SJSA1 (cell line): ENCODE data around the gene FOCAD. TPM values are rescaled to one million over a fixed set of nuclear protein-coding genes. Genes with fewer than 3 reads are reported as not detected.
A peak's percentile ranks its signal among the peaks of the same experiment; 100 is the strongest.
"Not testable (repeated sequence)": the region's sequence is repeated elsewhere in the genome, so short reads cannot be mapped to it uniquely, and the experiment has no call there.

ENCODE experiments used
- DNase-seq, 2 experiments: peaks; one replicate each; pipeline ENCODE4 v3.0.0-alpha.2; 2015 to 2020; ENCODE audit warnings: low spot score in 2 of 2, low read depth in 1 of 2
- H3K27ac ChIP-seq: fragments of 250-450 bp; sonication (Bioruptor Pico); 2 replicates; pipeline ENCODE4 v1.5.1; 2020; ENCODE audit warnings: mild to moderate bottlenecking, moderate library complexity
- H3K27me3 ChIP-seq: fragments of 250-450 bp; sonication (Bioruptor Pico); replicated peaks from 2 replicates; pipeline ENCODE4 v1.5.1; 2020; ENCODE audit warnings: mild to moderate bottlenecking, moderate library complexity
- H3K36me3 ChIP-seq: fragments of 250-450 bp; sonication (Bioruptor Pico); 2 replicates; pipeline ENCODE4 v1.5.1; 2020; ENCODE audit warnings: mild to moderate bottlenecking
- H3K4me1 ChIP-seq: fragments of 250-450 bp; sonication (Bioruptor Pico); replicated peaks from 2 replicates; pipeline ENCODE4 v1.6.1; 2021; ENCODE audit warnings: mild to moderate bottlenecking
- H3K4me3 ChIP-seq: fragments of 250-450 bp; sonication (Bioruptor Pico); 2 replicates; pipeline ENCODE4 v1.5.1; 2020; ENCODE audit warnings: mild to moderate bottlenecking
- H3K9me3 ChIP-seq: fragments of 250-450 bp; sonication (Bioruptor Pico); replicated peaks from 2 replicates; pipeline ENCODE4 v1.5.1; 2020; ENCODE audit warnings: mild to moderate bottlenecking
- total RNA-seq: library from RNA; depleted of rRNA; stranded (reverse); fragments of >200 nt; shearing (Covaris generic); gene quantifications from 2 replicates; pipeline ENCODE4 v1.2.3, GENCODE V29; 2014; rRNA removed

FOCAD gene, protein sequence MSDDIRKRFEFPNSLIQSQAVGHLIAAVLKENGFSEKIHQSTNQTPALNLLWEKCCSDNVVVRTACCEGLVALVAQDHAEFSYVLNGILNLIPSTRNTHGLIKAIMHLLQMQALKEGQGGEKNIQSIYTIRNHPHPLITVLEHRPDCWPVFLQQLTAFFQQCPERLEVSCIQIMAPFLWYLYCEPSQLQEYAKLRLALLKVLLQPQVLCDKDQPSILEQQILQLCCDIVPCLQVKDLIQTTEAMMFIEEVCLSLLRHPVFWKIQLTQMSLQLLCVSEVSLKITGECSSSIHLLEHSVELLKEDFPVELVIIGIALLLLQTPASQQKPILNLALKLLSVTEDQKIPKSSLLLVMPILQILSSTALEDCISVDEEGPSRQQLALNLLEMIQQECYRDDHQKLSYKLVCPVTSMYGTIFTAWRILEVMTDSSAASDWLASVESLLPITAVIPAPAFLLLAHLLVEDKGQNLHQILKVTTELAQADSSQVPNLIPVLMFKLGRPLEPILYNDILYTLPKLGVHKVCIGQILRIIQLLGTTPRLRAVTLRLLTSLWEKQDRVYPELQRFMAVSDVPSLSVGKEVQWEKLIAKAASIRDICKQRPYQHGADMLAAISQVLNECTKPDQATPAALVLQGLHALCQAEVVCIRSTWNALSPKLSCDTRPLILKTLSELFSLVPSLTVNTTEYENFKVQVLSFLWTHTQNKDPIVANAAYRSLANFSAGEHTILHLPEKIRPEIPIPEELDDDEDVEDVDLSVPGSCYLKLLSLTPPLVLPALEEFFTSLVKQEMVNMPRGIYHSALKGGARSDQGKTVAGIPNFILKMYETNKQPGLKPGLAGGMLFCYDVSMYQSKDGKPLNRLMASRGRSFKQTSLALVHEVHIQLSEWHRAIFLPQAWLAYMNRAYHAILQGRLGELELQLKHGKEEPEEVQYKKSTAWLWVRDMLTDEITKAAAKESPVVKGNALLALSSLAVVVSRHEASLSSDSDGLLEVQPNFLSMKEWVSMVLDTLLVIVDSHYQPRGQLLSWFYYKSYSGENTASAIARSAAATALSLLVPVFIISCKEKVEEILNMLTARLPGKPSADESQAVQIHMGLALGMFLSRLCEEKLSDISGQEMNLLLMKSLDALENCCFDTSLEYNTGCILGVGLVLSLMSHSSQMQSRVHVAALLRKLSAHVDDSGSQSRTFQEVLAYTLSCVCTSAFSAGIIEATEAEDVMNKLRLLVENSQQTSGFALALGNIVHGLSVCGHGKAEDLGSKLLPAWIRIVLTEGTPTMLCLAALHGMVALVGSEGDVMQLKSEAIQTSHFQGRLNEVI (N-terminal part only)
- total RNA-seq: 13.0 and 25.0 TPM in 2 replicates

DNA sequence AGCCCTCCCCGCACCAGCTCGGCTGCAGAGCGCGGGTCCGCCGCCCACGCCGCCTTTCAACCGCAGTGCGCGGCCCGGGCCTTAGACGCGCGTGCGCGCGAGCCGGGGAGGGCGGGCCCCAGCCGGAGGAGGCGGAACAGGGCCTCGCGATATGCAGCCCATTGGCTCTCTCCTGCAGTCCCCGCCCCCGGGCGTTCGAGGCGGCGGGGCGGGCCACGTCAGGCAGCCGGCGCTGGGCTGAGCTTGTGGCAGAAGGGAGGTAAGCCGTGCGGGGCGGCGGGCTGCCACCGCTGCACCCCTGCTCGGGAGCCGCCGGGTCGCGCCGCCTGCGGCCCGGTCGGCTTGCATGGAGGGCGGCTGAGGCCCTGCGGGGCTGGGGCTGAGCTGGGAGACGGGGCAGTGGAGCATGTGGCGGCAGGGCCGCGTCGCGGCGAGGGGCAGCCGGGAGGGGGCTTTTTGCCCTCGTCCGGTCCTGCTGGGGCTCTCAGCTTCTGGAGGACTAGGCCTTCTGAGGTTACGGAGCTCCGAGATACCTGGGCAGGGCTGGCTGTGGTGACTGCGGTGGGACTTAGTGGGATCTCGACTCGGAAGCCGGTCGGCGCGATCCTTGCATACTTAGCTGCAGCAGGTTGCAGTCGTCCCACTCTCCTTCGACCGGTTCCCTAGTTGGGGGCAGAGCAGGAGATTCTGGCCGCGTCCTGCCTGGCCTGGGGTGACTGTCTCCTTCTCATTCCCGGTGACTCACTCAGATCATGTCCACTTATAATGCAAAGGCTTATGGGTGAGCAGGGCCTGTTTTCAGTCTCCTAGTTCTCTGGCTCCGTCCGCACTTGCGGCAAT lies at the start of gene FOCAD:
Gene FOCAD, plus strand, starts transcription at position 225 of the 840 bp plus-strand sequence. CDS start 31,095 bp downstream, outside the sequence.
- H3K4me3 ChIP-seq: peak within 1 kb of the TSS; percentile 79

DNA sequence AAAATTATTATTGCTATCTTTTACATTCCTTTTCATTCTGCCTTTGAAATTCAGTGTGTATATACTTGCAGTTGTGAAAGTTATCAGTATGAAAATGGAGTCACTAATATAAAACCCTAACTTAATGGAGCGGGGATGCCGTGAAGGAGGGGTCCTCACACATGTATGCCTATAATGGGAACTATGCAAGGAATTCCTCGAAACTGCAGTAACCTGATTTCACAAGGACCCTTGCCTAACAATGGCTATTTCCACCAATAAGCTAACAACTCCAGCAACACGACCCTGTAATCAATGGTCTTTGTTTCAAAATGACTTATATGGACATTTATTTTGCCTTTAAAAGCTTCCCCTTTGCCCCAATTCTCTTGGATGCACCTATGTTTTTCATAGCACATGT lies 49.2 kb upstream of the FOCAD start:
- Histone ChIP-seq H3K27me3 (no peaks in the 10 kb centered on the region), H3K4me1 (no peaks in the 10 kb centered on the region), H3K4me3 (no peak overlapping the region), H3K36me3 (no peaks in the 10 kb centered on the region), H3K27ac (no peak overlapping the region), H3K9me3 (no peaks in the 10 kb centered on the region)
- no peak for DNase-seq

More for the DNA sequence above, at the start of gene FOCAD:
- Histone ChIP-seq H3K36me3 (peaks cover 3% of the 10 kb centered on the region; the same call in 1 of the 2 replicates), H3K4me1 (peaks cover 11% of the 10 kb centered on the region; the same call in 1 of the 2 replicates), H3K27me3 (no peaks in the 10 kb centered on the region), H3K9me3 (no peaks in the 10 kb centered on the region), H3K27ac (peak within 1 kb of the TSS; percentile 69)
- DNase-seq: peak; percentile 88 to 90

DNA sequence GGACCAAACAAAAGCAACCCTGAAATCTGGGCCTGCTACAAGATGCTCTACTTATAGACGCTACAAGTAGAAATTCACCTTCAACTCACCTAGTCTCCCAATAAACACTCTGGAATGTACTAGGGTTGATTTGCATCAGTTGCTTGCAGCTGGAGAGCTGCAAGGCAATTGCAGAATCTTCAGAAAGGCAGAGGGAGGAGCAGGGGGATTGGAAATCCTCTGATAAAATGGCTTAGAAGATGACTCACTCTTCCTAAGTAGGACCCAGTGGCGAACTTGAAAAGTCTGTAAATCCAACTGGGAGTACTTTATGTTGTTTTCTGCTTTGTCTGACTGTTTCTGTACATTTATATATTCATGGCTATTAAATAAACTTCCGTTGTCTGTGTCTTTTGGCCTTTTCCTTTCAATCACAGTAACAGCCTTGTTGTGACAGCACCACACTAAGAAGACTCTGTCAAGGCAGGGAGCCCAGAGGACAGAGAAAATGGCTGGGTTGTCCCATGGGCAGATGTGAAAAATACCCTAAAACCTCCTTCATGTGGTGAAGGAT lies 47.1 kb upstream of the FOCAD start:
- H3K9me3 ChIP-seq: no peaks in the 10 kb centered on the region
- DNase-seq: no peak

DNA sequence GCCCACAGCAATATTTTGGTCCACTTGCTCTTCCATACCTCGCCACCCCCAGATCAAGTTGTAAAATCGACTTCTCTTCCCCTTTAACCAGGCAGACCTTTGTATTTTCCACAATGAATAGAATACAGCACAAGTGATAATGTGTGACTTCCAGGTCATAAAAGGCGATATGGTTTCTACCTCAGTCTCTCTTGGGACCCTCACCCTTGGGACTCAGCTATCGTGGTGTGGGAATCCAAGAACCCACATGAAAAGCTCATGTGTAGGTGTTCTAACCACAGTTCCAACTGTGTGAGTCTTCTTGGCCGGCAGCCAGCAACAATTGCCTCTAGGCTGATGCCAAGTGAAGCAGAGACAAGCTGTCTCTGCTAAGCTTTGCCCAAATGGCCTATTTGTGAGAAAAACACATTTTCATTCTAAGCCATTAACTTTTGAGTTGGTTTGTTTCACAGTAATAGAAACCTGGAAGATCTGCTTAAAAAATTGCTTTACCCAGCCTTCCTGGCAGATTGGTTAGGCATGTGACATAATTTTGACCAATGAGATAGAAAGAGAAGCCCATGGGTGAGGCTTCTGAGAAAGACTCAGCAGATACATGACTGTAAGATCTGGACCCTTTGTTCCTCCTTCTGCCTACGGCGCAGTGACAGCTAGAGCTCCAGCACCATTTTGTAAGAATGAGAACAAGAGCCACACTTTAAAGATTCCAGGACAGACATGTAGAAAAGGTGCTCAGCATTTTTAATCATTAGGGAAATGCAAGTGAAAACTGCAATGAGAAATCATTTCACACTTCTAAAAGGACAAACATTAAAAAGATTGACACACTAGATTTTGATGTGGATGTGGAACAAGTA lies 43.5 kb upstream of the FOCAD start:
- Histone ChIP-seq H3K4me1 (no peaks in the 10 kb centered on the region), H3K27ac (no peak overlapping the region), H3K4me3 (no peak overlapping the region), H3K36me3 (no peaks in the 10 kb centered on the region), H3K27me3 (no peaks in the 10 kb centered on the region), H3K9me3 (no peaks in the 10 kb centered on the region)
- peak in 1 of 2 experiments; percentile 39 for DNase-seq

More for the DNA sequence above, 47.1 kb upstream of the FOCAD start:
- no peaks in the 10 kb centered on the region for H3K36me3 ChIP-seq
- no peak overlapping the region for H3K27ac ChIP-seq
- no peak overlapping the region for H3K4me3 ChIP-seq
- H3K4me1 ChIP-seq: no peaks in the 10 kb centered on the region
- no peaks in the 10 kb centered on the region for H3K27me3 ChIP-seq

DNA sequence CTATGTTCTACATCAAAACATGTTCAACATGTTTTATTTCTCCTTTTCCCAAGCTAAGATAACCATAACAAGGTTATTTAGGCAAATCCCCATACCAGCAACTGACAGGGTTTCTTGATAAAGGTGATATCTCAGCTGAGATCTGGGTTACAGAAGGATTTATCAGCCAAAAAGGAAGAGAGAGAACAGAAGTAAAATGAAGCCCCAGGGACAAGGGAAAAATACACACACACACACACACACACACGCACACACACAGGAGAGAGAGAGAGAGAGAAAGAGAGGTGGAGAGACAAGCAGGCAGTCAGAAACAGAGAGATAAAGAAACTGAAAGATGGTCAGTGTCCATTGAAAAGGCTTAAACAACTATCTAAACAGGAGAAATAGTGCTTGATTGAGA lies 42.0 kb upstream of the FOCAD start:
- no peak for DNase-seq
- no peaks in the 10 kb centered on the region for H3K4me1 ChIP-seq
- H3K27ac ChIP-seq: no peak overlapping the region
- no peaks in the 10 kb centered on the region for H3K36me3 ChIP-seq
- H3K27me3 ChIP-seq: no peaks in the 10 kb centered on the region
- no peak overlapping the region for H3K4me3 ChIP-seq
- no peaks in the 10 kb centered on the region for H3K9me3 ChIP-seq

DNA sequence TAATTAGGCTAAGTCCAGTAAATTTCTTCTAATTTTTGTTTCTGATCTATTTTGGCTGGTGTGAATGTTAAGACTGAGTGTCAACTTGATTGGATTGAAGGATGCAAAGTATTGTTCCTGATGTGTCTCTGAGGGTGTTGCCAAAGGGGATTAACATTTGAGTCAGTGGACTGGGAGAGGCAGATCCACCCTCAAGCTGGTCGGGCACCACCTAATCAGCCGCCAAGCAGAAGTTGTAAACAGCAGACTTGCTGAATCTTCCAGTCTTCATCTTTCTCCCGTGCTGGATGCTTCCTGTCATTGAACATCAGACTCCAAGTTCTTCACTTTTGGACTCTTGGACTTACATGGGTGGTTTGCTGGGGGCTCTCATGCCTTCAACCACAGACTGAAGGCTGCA lies 40.4 kb upstream of the FOCAD start:
- Histone ChIP-seq H3K9me3 (no peaks in the 10 kb centered on the region), H3K27ac (no peak overlapping the region), H3K4me3 (no peak overlapping the region), H3K27me3 (no peaks in the 10 kb centered on the region), H3K4me1 (no peaks in the 10 kb centered on the region), H3K36me3 (no peaks in the 10 kb centered on the region)
- DNase-seq: no peak

DNA sequence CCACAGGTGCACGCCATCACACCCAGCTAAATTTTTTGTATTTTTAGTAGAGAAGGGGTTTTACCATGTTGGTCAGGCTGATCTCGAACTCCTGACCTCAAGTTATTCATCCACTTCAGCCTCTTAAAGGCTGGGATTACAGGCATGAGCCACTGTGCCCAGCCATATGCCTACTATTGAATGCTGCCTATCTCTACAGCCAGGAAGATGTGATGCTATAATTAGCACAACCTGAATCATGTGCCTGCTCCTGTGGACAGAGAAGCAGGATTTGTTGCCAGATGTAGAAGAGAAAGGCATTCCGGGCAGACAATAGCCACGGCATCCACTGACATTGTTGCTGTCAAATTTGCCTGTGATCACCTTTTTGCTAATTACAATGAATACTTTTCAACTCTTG lies 37.4 kb upstream of the FOCAD start:
- Histone ChIP-seq H3K4me1 (no peaks in the 10 kb centered on the region), H3K4me3 (no peak overlapping the region), H3K9me3 (no peaks in the 10 kb centered on the region), H3K27me3 (no peaks in the 10 kb centered on the region), H3K36me3 (no peaks in the 10 kb centered on the region), H3K27ac (no peak overlapping the region)
- DNase-seq: no peak

DNA sequence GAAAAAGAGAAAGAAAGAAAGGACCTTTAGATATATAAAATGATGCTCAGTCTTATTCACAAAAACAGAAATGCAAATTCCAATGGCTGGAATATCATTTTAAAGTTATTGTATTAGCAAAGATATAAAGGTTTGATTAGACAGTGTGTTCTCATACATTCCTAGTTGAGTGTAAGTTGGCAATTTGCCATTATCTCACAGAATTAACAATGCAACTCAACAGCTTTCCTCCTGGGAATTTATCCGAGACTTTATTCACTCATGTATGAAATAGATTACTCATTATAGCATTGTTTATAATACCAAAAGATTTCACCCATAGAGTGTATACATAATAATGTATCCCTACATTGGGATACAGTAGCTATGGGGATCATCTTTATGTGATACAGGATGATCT lies 34.7 kb upstream of the FOCAD start:
- H3K4me1 ChIP-seq: no peaks in the 10 kb centered on the region
- no peak for DNase-seq
- no peaks in the 10 kb centered on the region for H3K27me3 ChIP-seq
- H3K27ac ChIP-seq: no peak overlapping the region
- no peaks in the 10 kb centered on the region for H3K36me3 ChIP-seq
- no peaks in the 10 kb centered on the region for H3K9me3 ChIP-seq
- H3K4me3 ChIP-seq: no peak overlapping the region

DNA sequence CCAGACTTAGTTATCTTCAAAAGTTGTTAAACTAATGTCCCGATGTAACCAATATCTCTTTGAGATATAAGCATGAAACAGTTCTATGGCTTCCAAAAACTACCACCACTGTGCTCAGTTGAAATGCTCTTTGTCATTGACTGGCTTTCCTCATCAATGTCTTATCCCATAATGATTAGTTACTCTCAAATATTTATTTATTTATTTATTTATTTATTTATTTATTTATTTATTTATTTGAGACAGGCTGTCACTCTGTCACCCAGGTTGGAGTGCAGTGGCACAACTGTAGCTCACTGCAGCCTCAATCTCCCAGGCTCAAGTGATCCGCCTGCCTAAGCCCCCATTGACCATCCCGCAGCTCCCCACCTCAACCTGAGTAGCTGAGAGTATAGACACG lies 33.7 kb upstream of the FOCAD start:
- Histone ChIP-seq H3K27me3 (no peaks in the 10 kb centered on the region), H3K4me3 (no peak overlapping the region), H3K4me1 (no peaks in the 10 kb centered on the region), H3K36me3 (no peaks in the 10 kb centered on the region), H3K9me3 (no peaks in the 10 kb centered on the region), H3K27ac (no peak overlapping the region)
- DNase-seq: no peak

DNA sequence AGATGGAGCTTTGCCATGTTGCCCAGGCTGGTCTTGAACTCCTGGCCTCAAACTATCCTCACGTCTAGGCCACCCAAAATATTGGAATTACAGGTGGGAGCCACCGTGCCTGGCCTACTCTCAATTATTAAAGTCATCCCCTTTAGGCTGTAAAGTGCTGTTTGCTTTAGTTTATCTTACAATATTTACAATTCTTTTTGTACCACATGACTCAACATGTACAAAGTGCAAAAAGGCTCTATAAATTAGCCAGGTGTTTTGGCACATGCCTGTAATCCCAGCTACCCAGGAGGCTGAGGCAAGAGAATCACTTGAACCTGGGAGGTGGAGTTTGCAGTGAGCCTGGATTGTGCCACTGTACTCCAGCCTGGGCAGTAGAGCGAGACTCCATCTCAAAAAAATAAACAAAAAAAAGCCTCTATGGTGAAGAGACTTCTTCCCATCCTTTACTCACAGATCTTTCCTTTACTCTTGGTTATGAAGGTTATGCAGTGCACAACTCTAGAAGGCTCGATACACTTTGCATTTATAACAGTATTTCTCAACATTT lies 33.2 kb upstream of the FOCAD start:
- no peak overlapping the region for H3K4me3 ChIP-seq
- H3K9me3 ChIP-seq: no peaks in the 10 kb centered on the region
- DNase-seq: no peak
- no peaks in the 10 kb centered on the region for H3K36me3 ChIP-seq
- H3K27ac ChIP-seq: no peak overlapping the region
- no peaks in the 10 kb centered on the region for H3K27me3 ChIP-seq
- H3K4me1 ChIP-seq: no peaks in the 10 kb centered on the region

DNA sequence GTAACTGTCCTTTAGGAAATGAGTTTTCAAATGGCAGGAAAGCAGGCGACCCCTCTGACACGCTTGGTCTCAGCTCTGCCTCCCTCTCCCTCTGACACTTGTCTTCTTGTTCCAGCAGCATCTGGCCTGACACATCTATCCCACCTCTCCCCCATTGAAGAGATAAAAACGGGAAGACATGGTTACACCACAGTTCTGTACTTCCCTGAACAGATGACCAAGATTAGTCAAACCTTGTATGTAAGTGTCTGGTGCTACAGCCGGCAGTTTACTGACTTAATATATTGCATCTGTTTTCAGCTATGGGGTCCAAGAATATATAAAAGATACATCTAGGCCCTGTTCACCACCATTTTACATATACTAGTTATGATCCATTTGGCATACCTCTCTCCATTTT lies 32.1 kb upstream of the FOCAD start:
- H3K4me3 ChIP-seq: no peak overlapping the region
- H3K9me3 ChIP-seq: no peaks in the 10 kb centered on the region
- H3K27ac ChIP-seq: no peak overlapping the region
- no peaks in the 10 kb centered on the region for H3K27me3 ChIP-seq
- no peaks in the 10 kb centered on the region for H3K36me3 ChIP-seq
- DNase-seq: no peak
- no peaks in the 10 kb centered on the region for H3K4me1 ChIP-seq

DNA sequence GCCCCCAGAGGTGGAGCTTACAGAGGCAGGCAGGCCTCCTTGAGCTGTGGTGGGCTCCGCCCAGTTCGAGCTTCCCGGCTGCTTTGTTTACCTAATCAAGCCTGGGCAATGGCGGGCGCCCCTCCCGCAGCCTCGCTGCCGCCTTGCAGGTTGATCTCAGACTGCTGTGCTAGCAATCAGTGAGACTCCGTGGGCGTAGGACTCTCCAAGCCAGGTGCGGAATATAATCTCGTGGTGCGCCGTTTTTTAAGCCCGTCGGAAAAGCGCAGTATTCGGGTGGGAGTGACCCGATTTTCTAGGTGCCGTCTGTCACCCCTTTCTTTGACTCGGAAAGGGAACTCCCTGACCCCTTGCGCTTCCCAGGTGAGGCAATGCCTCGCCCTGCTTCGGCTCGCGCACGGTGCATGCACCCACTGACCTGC lies 25.8 kb upstream of the FOCAD start:
- not testable (repeated sequence) for H3K9me3 ChIP-seq, H3K36me3 ChIP-seq, H3K4me1 ChIP-seq, H3K4me3 ChIP-seq, H3K27ac ChIP-seq, DNase-seq, H3K27me3 ChIP-seq
